K562 (cell line): ENCODE results near the gene VPREB3. TPM values are rescaled to one million over a fixed set of nuclear protein-coding genes. Genes with fewer than 3 reads are reported as not detected.

Experiments
- polyA plus RNA-seq, 8 experiments: library from polyadenylated mRNA; depleted of rRNA in 4 of 8; stranded (reverse) in 5 of 8; unstranded in 3 of 8; fragments of >200 nt; fragmentation: Nextera tagmentation in 2 of 8; fragmentation: Illumina TruSeq in 1 of 8; extraction: Ambion mirVana in 2 of 8; extraction: Trizol in 1 of 8; gene quantifications; 2 replicates each; pipeline versions ENCODE4 v1.2.1 to v1.2.3, GENCODE V29; 2011 to 2014; ENCODE audit warnings: inconsistent platforms in 1 of 8, missing spikeins in 1 of 8
- total RNA-seq, 7 experiments: library from RNA; depleted of rRNA in 6 of 7; stranded (reverse); fragments of >200 nt in 6 of 7; fragmentation: Illumina TruSeq in 2 of 7; extraction: Trizol in 2 of 7; gene quantifications; 2 replicates each; pipeline versions ENCODE4 v1.2.1 to v1.2.3, GENCODE V29; 2011 to 2021; ENCODE audit warnings: low replicate concordance in 1 of 7

VPREB3 gene
- total and polyA plus RNA-seq, 9 of the 15 experiments (the other 6 are each of a cell fraction or from before 2014, with no cell fraction given), result 0.14 to 0.71 (median 0.20) TPM; not detected in 6

Other genes with a start within 250 kb of the VPREB3 start
Only the 7 nearest of the 15 such genes appear.
- gene RGL4, start 63.4 kb downstream of the VPREB3 start, total RNA-seq (2014; rRNA removed), result not detected in 2 replicates
- not detected in 2 replicates for gene RGL4, start 63.4 kb downstream of the VPREB3 start, total RNA-seq (2014; rRNA removed; fragmentation: Illumina TruSeq; extraction: Trizol)
- gene RGL4, start 63.4 kb downstream of the VPREB3 start, total RNA-seq (2015; rRNA removed; fragmentation: Illumina TruSeq; extraction: Trizol), result not detected in 2 replicates
- gene RGL4, start 63.4 kb downstream of the VPREB3 start, total RNA-seq (2021), result not detected in 2 replicates
- gene RGL4, start 63.4 kb downstream of the VPREB3 start, polyA plus RNA-seq (2011; rRNA removed), result not detected in 2 replicates
- gene RGL4, start 63.4 kb downstream of the VPREB3 start, polyA plus RNA-seq (2014; fragmentation: Illumina TruSeq; extraction: Trizol), result not detected in 2 replicates
- gene RGL4, start 63.4 kb downstream of the VPREB3 start, polyA plus RNA-seq (2014; fragmentation: Nextera tagmentation; extraction: Ambion mirVana), result not detected
- gene RGL4, start 63.4 kb downstream of the VPREB3 start, polyA plus RNA-seq (2014; rRNA removed), result not detected in 2 replicates
- gene ZNF70, start 3.3 kb downstream of the VPREB3 start, total RNA-seq (2014; rRNA removed), result 1.4 and 1.8 TPM in 2 replicates
- gene ZNF70, start 3.3 kb downstream of the VPREB3 start, total RNA-seq (2014; rRNA removed; fragmentation: Illumina TruSeq; extraction: Trizol), result 2.3 TPM in 2 replicates
- 2.4 and 2.5 TPM in 2 replicates for gene ZNF70, start 3.3 kb downstream of the VPREB3 start, total RNA-seq (2015; rRNA removed; fragmentation: Illumina TruSeq; extraction: Trizol)
- gene ZNF70, start 3.3 kb downstream of the VPREB3 start, total RNA-seq (2021), result 3.2 and 3.3 TPM in 2 replicates
- 0.57 and 0.58 TPM in 2 replicates for gene ZNF70, start 3.3 kb downstream of the VPREB3 start, polyA plus RNA-seq (2011; rRNA removed)
- gene ZNF70, start 3.3 kb downstream of the VPREB3 start, polyA plus RNA-seq (2014; fragmentation: Illumina TruSeq; extraction: Trizol), result 1.3 and 1.5 TPM in 2 replicates
- gene ZNF70, start 3.3 kb downstream of the VPREB3 start, polyA plus RNA-seq (2014; fragmentation: Nextera tagmentation; extraction: Ambion mirVana), result under 1 TPM; 0.14 to 0.18 TPM
- 1.1 and 1.3 TPM in 2 replicates for gene ZNF70, start 3.3 kb downstream of the VPREB3 start, polyA plus RNA-seq (2014; rRNA removed)
- not detected in 2 replicates for gene C22orf15, start 8.6 kb upstream of the VPREB3 start, total RNA-seq (2014; rRNA removed)
- gene C22orf15, start 8.6 kb upstream of the VPREB3 start, total RNA-seq (2014; rRNA removed; fragmentation: Illumina TruSeq; extraction: Trizol), result not detected in 2 replicates
- not detected in 2 replicates for gene C22orf15, start 8.6 kb upstream of the VPREB3 start, total RNA-seq (2015; rRNA removed; fragmentation: Illumina TruSeq; extraction: Trizol)
- gene C22orf15, start 8.6 kb upstream of the VPREB3 start, total RNA-seq (2021), result not detected in 2 replicates
- not detected in 2 replicates for gene C22orf15, start 8.6 kb upstream of the VPREB3 start, polyA plus RNA-seq (2011; rRNA removed)
- not detected in 2 replicates for gene C22orf15, start 8.6 kb upstream of the VPREB3 start, polyA plus RNA-seq (2014; fragmentation: Illumina TruSeq; extraction: Trizol)
- gene C22orf15, start 8.6 kb upstream of the VPREB3 start, polyA plus RNA-seq (2014; fragmentation: Nextera tagmentation; extraction: Ambion mirVana), result not detected
- 0.07 TPM in 1 of 2 replicates, not detected in the other for gene C22orf15, start 8.6 kb upstream of the VPREB3 start, polyA plus RNA-seq (2014; rRNA removed)
- 84.9 and 214 TPM in 2 replicates for gene CHCHD10, start 13.5 kb upstream of the VPREB3 start, total RNA-seq (2014; rRNA removed)
- gene CHCHD10, start 13.5 kb upstream of the VPREB3 start, total RNA-seq (2014; rRNA removed; fragmentation: Illumina TruSeq; extraction: Trizol), result 76.4 and 102 TPM in 2 replicates
- 124 and 130 TPM in 2 replicates for gene CHCHD10, start 13.5 kb upstream of the VPREB3 start, total RNA-seq (2015; rRNA removed; fragmentation: Illumina TruSeq; extraction: Trizol)
- 270 and 292 TPM in 2 replicates for gene CHCHD10, start 13.5 kb upstream of the VPREB3 start, total RNA-seq (2021)
- 51.1 and 51.8 TPM in 2 replicates for gene CHCHD10, start 13.5 kb upstream of the VPREB3 start, polyA plus RNA-seq (2011; rRNA removed)
- 157 and 178 TPM in 2 replicates for gene CHCHD10, start 13.5 kb upstream of the VPREB3 start, polyA plus RNA-seq (2014; fragmentation: Illumina TruSeq; extraction: Trizol)
- gene CHCHD10, start 13.5 kb upstream of the VPREB3 start, polyA plus RNA-seq (2014; fragmentation: Nextera tagmentation; extraction: Ambion mirVana), result 10 to 100 TPM; 15.2 to 41.0 TPM
- 159 and 170 TPM in 2 replicates for gene CHCHD10, start 13.5 kb upstream of the VPREB3 start, polyA plus RNA-seq (2014; rRNA removed)
- gene MMP11, start 18.4 kb upstream of the VPREB3 start, total RNA-seq (2014; rRNA removed), result 0.57 and 1.4 TPM in 2 replicates
- 0.13 and 0.25 TPM in 2 replicates for gene MMP11, start 18.4 kb upstream of the VPREB3 start, total RNA-seq (2014; rRNA removed; fragmentation: Illumina TruSeq; extraction: Trizol)
- 0.14 and 0.15 TPM in 2 replicates for gene MMP11, start 18.4 kb upstream of the VPREB3 start, total RNA-seq (2015; rRNA removed; fragmentation: Illumina TruSeq; extraction: Trizol)
- 0.58 and 1.4 TPM in 2 replicates for gene MMP11, start 18.4 kb upstream of the VPREB3 start, total RNA-seq (2021)
- gene MMP11, start 18.4 kb upstream of the VPREB3 start, polyA plus RNA-seq (2011; rRNA removed), result 1.1 and 1.3 TPM in 2 replicates
- 0.25 and 1.2 TPM in 2 replicates for gene MMP11, start 18.4 kb upstream of the VPREB3 start, polyA plus RNA-seq (2014; fragmentation: Illumina TruSeq; extraction: Trizol)
- gene MMP11, start 18.4 kb upstream of the VPREB3 start, polyA plus RNA-seq (2014; fragmentation: Nextera tagmentation; extraction: Ambion mirVana), result not detected
- 0.40 and 1.8 TPM in 2 replicates for gene MMP11, start 18.4 kb upstream of the VPREB3 start, polyA plus RNA-seq (2014; rRNA removed)
- 65.4 and 74.0 TPM in 2 replicates for gene SMARCB1, start 32.5 kb upstream of the VPREB3 start, total RNA-seq (2014; rRNA removed)
- gene SMARCB1, start 32.5 kb upstream of the VPREB3 start, total RNA-seq (2014; rRNA removed; fragmentation: Illumina TruSeq; extraction: Trizol), result 39.5 and 44.5 TPM in 2 replicates
- 50.9 and 53.7 TPM in 2 replicates for gene SMARCB1, start 32.5 kb upstream of the VPREB3 start, total RNA-seq (2015; rRNA removed; fragmentation: Illumina TruSeq; extraction: Trizol)
- gene SMARCB1, start 32.5 kb upstream of the VPREB3 start, total RNA-seq (2021), result 79.1 and 79.2 TPM in 2 replicates
- gene SMARCB1, start 32.5 kb upstream of the VPREB3 start, polyA plus RNA-seq (2011; rRNA removed), result 113 and 117 TPM in 2 replicates
- gene SMARCB1, start 32.5 kb upstream of the VPREB3 start, polyA plus RNA-seq (2014; fragmentation: Illumina TruSeq; extraction: Trizol), result 111 TPM in 2 replicates
- gene SMARCB1, start 32.5 kb upstream of the VPREB3 start, polyA plus RNA-seq (2014; fragmentation: Nextera tagmentation; extraction: Ambion mirVana), result 1 to 10 TPM; 1.2 to 3.0 TPM
- 75.3 and 90.2 TPM in 2 replicates for gene SMARCB1, start 32.5 kb upstream of the VPREB3 start, polyA plus RNA-seq (2014; rRNA removed)
- gene DERL3, start 84.6 kb upstream of the VPREB3 start, total RNA-seq (2014; rRNA removed), result 6.2 and 6.9 TPM in 2 replicates
- 0.77 and 1.7 TPM in 2 replicates for gene DERL3, start 84.6 kb upstream of the VPREB3 start, total RNA-seq (2014; rRNA removed; fragmentation: Illumina TruSeq; extraction: Trizol)
- 1.4 and 2.4 TPM in 2 replicates for gene DERL3, start 84.6 kb upstream of the VPREB3 start, total RNA-seq (2015; rRNA removed; fragmentation: Illumina TruSeq; extraction: Trizol)
- 8.8 and 9.2 TPM in 2 replicates for gene DERL3, start 84.6 kb upstream of the VPREB3 start, total RNA-seq (2021)
- gene DERL3, start 84.6 kb upstream of the VPREB3 start, polyA plus RNA-seq (2011; rRNA removed), result 8.3 and 19.3 TPM in 2 replicates
- 4.8 and 7.4 TPM in 2 replicates for gene DERL3, start 84.6 kb upstream of the VPREB3 start, polyA plus RNA-seq (2014; fragmentation: Illumina TruSeq; extraction: Trizol)
- 1 to 10 TPM; 1.3 to 2.9 TPM for gene DERL3, start 84.6 kb upstream of the VPREB3 start, polyA plus RNA-seq (2014; fragmentation: Nextera tagmentation; extraction: Ambion mirVana)
- 12.1 and 12.4 TPM in 2 replicates for gene DERL3, start 84.6 kb upstream of the VPREB3 start, polyA plus RNA-seq (2014; rRNA removed)